ENCODE measurements around the gene MKRN2.

GRCh38 chr3:12591456-12591855 is 34.6 kb downstream of the MKRN2 start:
- no peak for TF ChIP-seq POLR2A (IDR thresholded peaks at IDR 0.05)
- no peak for TF ChIP-seq CTCF (IDR thresholded peaks at IDR 0.05)

All from right lobe of liver (tissue), 4 donors.